Right lobe of liver (tissue), 4 donors: Measurements from ENCODE around the gene ALG9.

Experiments
- POLR2A ChIP-seq: fragments of 450-650 bp; IDR thresholded peaks from one replicate; pipeline ENCODE4 v1.6.1; 2017; ENCODE audit warnings: antibody characterized with exemption, mild to moderate bottlenecking
- TF ChIP-seq, protein P1 (sequence below), 4 donors: fragments of 200-600 bp in 3 of 4; fragments of 450-650 bp in 1 of 4; IDR thresholded peaks; one replicate each; pipeline versions ENCODE4 v1.5.1 to v1.8.0; 2016 to 2022; ENCODE audit warnings: antibody characterized with exemption in 4 of 4, mild to moderate bottlenecking in 2 of 4
- donor health status: DM: no; HTN: no; CAD: no.
- donor health status: DM: no; HTN: no; CAD: no.
- donor health status: DM: no; HTN: yes; CAD: no.

DNA sequence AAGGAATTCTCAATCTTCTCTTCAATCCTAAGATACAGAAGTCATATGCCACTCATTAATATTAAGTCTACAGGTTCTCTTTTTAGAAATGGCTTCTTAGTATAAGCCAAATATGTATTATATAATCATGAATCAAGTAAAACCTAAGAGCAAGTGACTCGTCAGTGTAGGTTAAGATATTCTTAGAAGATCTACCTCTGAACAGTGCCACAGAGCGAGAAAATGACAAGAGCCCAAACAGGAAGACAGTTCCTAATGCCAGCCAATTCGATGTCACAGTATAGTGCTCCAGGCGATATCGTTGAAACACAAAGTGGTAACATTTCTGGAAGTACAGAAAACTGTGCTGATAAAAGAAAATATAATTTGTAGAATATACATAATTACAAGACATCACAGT, 33.3 kb downstream of the ALG9 start:
- TF ChIP-seq, protein P1, sequence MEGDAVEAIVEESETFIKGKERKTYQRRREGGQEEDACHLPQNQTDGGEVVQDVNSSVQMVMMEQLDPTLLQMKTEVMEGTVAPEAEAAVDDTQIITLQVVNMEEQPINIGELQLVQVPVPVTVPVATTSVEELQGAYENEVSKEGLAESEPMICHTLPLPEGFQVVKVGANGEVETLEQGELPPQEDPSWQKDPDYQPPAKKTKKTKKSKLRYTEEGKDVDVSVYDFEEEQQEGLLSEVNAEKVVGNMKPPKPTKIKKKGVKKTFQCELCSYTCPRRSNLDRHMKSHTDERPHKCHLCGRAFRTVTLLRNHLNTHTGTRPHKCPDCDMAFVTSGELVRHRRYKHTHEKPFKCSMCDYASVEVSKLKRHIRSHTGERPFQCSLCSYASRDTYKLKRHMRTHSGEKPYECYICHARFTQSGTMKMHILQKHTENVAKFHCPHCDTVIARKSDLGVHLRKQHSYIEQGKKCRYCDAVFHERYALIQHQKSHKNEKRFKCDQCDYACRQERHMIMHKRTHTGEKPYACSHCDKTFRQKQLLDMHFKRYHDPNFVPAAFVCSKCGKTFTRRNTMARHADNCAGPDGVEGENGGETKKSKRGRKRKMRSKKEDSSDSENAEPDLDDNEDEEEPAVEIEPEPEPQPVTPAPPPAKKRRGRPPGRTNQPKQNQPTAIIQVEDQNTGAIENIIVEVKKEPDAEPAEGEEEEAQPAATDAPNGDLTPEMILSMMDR (IDR thresholded peaks at IDR 0.05) = no peak
- TF ChIP-seq POLR2A = no peak
